ENCODE measurements around the gene NOTCH1. TPM values are rescaled to one million over a fixed set of nuclear protein-coding genes. Genes with fewer than 3 reads are reported as not detected.
"Not testable (repeated sequence)": the region's sequence is repeated elsewhere in the genome, so short reads cannot be mapped to it uniquely, and the experiment has no call there.

The NOTCH1 gene
- total and polyA plus RNA-seq, 9 donors, result 16.7 to 39.5 (median 27.1) TPM

DNA sequence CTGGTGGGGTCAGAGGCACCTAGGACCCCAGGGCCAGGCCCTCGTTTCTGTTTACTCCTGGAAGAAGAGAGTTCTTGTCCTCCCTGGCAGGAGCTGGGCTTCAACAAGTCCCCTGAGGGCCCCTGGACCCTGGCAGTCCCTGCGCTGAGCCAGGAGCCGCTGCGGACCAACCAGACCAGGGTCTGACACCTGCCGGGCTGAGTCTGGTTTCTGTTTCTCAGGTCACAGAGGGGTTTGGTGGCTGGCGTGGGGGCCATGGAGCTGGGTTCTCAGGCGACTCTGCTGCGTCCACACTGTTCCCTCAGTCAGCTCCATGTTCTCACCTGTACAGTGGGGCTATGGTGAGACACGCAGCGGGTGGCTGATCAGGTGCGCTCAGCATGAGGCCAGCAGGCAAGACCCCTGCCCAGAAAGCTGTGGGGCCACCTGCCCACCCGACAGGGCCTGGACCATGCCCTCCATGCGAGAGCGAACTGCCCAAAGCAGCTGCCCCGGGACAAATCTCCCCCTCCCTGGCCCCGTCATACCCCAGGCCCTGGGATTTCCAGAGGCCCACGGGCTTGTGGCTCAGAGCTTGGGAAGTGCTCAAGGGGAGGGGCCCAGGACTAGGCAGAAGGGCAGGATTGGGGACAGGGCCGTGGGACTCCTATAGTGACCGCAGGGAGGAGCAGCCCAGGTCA, 17.9 kb upstream of the NOTCH1 start:
- no peak for DNase-seq
- Histone ChIP-seq H3K27me3 (ENCODE audit: control insufficient read depth, insufficient read depth, low read length) (no peaks in the 10 kb centered on the region), H3K9me3 (replicated peaks; ENCODE audit: control insufficient read depth, low read depth, low read length) (peaks cover 9% of the 10 kb centered on the region), H3K4me3 (ENCODE audit: low read length) (no peak overlapping the region), H3K27ac (ENCODE audit: low read length) (no peak overlapping the region), H3K36me3 (ENCODE audit: control insufficient read depth, insufficient read depth, low read length) (no peaks in the 10 kb centered on the region), H3K4me1 (ENCODE audit: control insufficient read depth, insufficient read depth, low read length) (peaks cover 61% of the 10 kb centered on the region)
- 66% methylated on average over 6 of the region's 19 CpGs for WGBS (ENCODE audit: insufficient coverage)

DNA sequence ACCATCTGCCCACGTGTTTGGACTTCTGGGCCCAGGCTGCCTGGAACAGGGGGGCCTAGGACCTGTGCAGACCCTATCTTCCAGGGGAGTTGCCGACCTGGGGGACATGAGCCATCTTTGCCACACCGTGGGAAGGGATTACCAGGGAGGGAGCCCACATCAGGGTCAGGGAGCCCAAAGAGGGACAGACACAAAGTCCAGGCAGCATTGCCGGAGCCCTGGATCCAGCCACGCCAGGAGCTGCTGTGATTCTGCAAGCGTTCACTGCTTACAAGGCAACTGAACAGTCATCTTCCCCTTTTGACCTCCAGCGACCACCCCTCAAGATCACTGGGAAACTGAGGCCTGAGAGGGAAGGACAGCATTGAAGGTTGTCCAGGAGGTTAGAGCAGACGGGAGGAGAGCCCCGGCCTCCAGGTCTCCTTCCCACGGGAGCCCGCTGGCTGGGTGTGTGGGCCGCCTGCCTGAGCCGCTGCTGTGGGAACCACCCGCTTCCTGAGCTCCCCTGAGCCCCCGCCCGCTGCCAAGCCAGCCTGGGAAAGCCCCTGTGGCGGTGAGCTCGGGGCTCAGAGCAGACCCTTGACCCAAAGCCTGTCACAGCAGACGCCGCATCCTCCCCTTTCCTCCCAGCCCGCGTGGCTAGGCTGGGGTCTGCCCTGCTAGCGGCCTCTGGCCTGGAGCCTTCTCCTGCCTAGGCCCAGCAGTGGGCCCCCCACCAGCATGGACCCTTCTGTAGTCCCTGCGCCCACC, 17.1 kb upstream of the NOTCH1 start:
- Histone ChIP-seq H3K9me3 (replicated peaks; ENCODE audit: control insufficient read depth, low read depth, low read length) (peaks cover 9% of the 10 kb centered on the region), H3K4me1 (ENCODE audit: control insufficient read depth, insufficient read depth, low read length) (peaks cover 52% of the 10 kb centered on the region), H3K27me3 (ENCODE audit: control insufficient read depth, insufficient read depth, low read length) (no peaks in the 10 kb centered on the region), H3K4me3 (ENCODE audit: low read length) (no peak overlapping the region), H3K27ac (ENCODE audit: low read length) (no peak overlapping the region), H3K36me3 (ENCODE audit: control insufficient read depth, insufficient read depth, low read length) (no peaks in the 10 kb centered on the region)
- DNase-seq, result no peak
- 62% methylated on average over 19 of the region's 24 CpGs for WGBS (ENCODE audit: insufficient coverage)

DNA sequence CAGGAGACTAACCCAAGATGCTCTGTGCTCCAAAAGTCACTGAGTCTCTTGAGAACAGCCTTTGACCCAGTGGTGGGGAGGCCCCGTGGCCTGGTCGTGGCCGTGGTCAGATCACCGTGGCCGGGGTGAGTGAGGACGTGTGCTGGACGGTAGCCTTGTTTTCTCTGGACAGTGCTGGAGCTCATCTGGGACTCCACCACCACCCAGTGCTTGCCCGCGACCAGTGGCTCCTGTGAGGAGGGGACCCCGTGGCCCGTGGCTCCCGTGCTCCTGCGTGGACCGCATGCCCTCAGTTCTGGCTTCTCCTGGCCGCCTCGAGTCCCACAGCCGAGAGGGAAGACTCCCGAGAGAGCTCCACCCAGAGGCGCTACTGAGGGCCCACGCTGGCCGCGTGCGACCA, 15.9 kb upstream of the NOTCH1 start:
- WGBS (ENCODE audit: insufficient coverage), result 93% methylated on average over 21 of the region's 23 CpGs
- H3K4me1 ChIP-seq (ENCODE audit: control insufficient read depth, insufficient read depth, low read length), result peaks cover 43% of the 10 kb centered on the region
- no peak for DNase-seq

DNA sequence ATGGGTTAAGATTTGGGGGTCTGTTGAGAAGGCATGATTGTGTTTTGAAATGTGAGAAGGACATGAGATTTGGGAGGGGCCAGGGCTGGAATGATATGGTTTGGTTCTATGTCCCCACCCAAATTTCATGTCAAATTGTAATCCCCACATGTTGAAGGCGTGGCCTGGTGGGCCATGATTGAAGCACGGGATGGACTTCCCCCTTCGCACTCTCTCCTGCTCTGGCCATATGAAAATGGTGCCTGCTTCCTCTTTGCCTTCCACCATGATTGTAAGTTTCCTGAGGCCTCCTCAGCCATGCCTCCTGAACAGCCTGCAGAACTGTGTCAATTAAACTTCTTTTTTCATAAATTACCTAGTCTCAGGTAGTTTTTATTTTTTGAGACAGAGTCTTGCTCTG, 14.7 kb upstream of the NOTCH1 start:
- WGBS (ENCODE audit: insufficient coverage), result 69% methylated on average over 3 of the region's 3 CpGs
- H3K4me1 ChIP-seq (ENCODE audit: control insufficient read depth, insufficient read depth, low read length), result peaks cover 31% of the 10 kb centered on the region
- H3K27me3 ChIP-seq (ENCODE audit: control insufficient read depth, insufficient read depth, low read length), result no peaks in the 10 kb centered on the region
- no peak for DNase-seq
- no peaks in the 10 kb centered on the region for H3K36me3 ChIP-seq (ENCODE audit: control insufficient read depth, insufficient read depth, low read length)
- H3K27ac ChIP-seq (ENCODE audit: low read length), result no peak overlapping the region
- H3K9me3 ChIP-seq (replicated peaks; ENCODE audit: control insufficient read depth, low read depth, low read length), result peaks cover 9% of the 10 kb centered on the region
- H3K4me3 ChIP-seq (ENCODE audit: low read length), result no peak overlapping the region

More for the DNA sequence above, 15.9 kb upstream of the NOTCH1 start:
- H3K27ac ChIP-seq (ENCODE audit: low read length), result no peak overlapping the region
- H3K4me3 ChIP-seq (ENCODE audit: low read length), result no peak overlapping the region
- peaks cover 9% of the 10 kb centered on the region for H3K9me3 ChIP-seq (replicated peaks; ENCODE audit: control insufficient read depth, low read depth, low read length)
- no peaks in the 10 kb centered on the region for H3K27me3 ChIP-seq (ENCODE audit: control insufficient read depth, insufficient read depth, low read length)
- no peaks in the 10 kb centered on the region for H3K36me3 ChIP-seq (ENCODE audit: control insufficient read depth, insufficient read depth, low read length)

DNA sequence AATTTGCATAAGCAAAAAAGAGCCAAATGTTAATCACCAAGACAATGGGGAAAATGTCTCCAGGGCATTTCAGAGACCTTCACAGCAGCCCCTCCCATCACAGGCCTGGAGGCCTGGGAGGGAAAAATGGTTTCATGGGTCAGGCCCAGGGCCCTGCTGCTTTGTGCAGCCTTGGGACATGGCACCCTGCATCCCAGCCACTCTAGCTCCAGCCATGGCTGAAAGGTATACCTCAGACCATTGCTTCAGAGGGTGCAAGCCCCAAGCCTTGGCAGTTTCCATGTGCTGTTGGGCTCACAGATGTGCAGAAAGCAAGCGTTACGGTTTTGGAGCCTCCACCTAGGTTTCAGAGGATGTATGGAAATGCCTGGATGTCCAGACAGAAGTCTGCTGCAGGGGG, 13.5 kb upstream of the NOTCH1 start:
- not testable (repeated sequence) for H3K36me3 ChIP-seq (ENCODE audit: control insufficient read depth, insufficient read depth, low read length); H3K9me3 ChIP-seq (replicated peaks; ENCODE audit: control insufficient read depth, low read depth, low read length); H3K27ac ChIP-seq (ENCODE audit: low read length); H3K4me3 ChIP-seq (ENCODE audit: low read length); H3K27me3 ChIP-seq (ENCODE audit: control insufficient read depth, insufficient read depth, low read length); DNase-seq
- H3K4me1 ChIP-seq (ENCODE audit: control insufficient read depth, insufficient read depth, low read length), result peaks cover 19% of the 10 kb centered on the region
- 100% methylated on average over 2 of the region's 2 CpGs for WGBS (ENCODE audit: insufficient coverage)

DNA sequence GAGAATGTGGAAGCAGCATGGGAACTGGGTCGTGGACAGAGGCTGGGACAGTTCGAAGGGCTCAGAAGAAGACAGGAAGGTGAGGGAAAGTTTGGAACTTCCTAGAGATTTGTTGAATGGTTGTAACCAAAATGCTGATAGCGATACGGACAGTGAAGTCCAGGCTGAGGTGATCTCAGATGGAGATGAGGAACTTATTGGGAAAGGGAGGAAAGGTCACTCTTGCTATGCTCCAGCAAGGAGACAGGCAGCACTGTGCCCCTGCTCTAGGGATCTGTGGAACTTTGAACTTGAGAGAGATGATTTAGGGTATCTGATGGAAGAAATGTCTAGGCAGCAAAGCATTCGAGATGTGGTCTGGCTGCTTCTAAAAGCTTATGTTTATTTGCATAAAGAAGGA, 13.0 kb upstream of the NOTCH1 start:
- H3K27ac ChIP-seq (ENCODE audit: low read length); H3K36me3 ChIP-seq (ENCODE audit: control insufficient read depth, insufficient read depth, low read length); DNase-seq; H3K9me3 ChIP-seq (replicated peaks; ENCODE audit: control insufficient read depth, low read depth, low read length); H3K4me3 ChIP-seq (ENCODE audit: low read length); H3K27me3 ChIP-seq (ENCODE audit: control insufficient read depth, insufficient read depth, low read length): not testable (repeated sequence)
- peaks cover 18% of the 10 kb centered on the region for H3K4me1 ChIP-seq (ENCODE audit: control insufficient read depth, insufficient read depth, low read length)
- 88% methylated on average over 5 of the region's 5 CpGs for WGBS (ENCODE audit: insufficient coverage)

DNA sequence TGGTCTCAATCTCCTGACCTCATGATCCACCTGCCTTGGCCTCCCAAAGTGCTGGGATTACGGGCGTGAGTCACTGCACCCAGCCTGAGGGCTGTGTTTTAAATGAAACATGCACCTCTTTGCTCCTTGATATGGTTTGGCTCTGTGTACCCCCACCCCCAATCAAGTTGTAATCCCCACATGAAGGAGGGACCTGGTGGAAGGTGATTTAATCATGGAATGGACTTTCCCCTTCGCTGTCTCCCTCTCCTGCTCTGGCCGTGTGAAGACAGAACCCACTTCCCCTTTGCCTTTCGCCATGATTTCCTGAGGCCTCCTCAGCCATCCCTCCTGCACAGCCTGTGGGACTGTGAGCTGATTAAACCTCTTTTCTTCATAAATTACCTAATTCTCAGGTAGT, 12.5 kb upstream of the NOTCH1 start:
- Histone ChIP-seq H3K4me1 (ENCODE audit: control insufficient read depth, insufficient read depth, low read length) (peaks cover 18% of the 10 kb centered on the region), H3K36me3 (ENCODE audit: control insufficient read depth, insufficient read depth, low read length) (no peaks in the 10 kb centered on the region), H3K27me3 (ENCODE audit: control insufficient read depth, insufficient read depth, low read length) (no peaks in the 10 kb centered on the region), H3K9me3 (replicated peaks; ENCODE audit: control insufficient read depth, low read depth, low read length) (peaks cover 9% of the 10 kb centered on the region), H3K4me3 (ENCODE audit: low read length) (no peak overlapping the region), H3K27ac (ENCODE audit: low read length) (no peak overlapping the region)
- no CpG with 5 or more reads among the region's 5 CpGs for whole genome bisulfite sequencing (ENCODE audit: insufficient coverage)
- DNase-seq, result no peak

DNA sequence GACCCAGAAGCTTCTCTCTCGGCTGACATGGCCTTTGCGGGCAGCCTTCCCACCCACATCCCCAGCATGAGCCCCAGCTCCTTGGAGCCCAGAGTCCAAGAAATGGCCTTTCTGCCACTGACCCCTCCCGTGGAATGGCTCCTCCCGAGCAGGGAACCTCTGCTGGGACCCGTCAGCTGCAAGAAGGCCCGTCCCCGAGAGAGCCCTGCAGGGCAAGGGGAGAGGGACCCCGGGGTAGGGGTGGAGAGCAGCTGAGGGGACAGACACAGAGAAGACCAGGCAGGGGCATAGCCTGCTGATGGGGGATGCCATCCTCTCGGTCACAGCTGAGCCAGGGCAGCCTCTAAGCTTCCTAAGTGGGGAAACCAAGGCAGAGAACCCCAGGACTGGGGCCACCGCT, 11.2 kb upstream of the NOTCH1 start:
- no peak overlapping the region for H3K27ac ChIP-seq (ENCODE audit: low read length)

DNA sequence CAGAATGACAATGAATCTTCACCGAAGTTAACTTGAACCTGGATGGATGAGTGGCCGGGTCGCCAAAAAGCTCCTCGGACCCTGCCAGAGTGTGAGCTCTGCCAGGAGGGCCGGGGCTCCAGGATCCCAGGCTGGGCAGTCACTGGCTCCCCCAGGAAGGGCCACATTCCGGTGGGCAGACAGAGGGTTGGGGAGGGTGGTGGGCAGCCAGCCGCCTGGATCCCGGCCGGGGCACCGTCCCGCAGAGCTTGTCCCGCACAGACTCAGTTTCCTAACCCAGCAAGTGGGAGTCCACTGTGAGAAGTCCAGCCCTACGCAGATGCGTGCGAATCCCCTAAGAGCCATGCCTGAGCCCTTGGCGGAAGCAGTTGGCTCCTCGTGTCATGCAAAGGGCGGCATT, 10.3 kb upstream of the NOTCH1 start:
- Histone ChIP-seq H3K27me3 (ENCODE audit: control insufficient read depth, insufficient read depth, low read length) (peaks cover 5% of the 10 kb centered on the region), H3K27ac (ENCODE audit: low read length) (no peak overlapping the region), H3K9me3 (replicated peaks; ENCODE audit: control insufficient read depth, low read depth, low read length) (peaks cover 9% of the 10 kb centered on the region), H3K4me1 (ENCODE audit: control insufficient read depth, insufficient read depth, low read length) (peaks cover 30% of the 10 kb centered on the region), H3K36me3 (ENCODE audit: control insufficient read depth, insufficient read depth, low read length) (no peaks in the 10 kb centered on the region), H3K4me3 (ENCODE audit: low read length) (no peak overlapping the region)
- 89% methylated on average over 16 of the region's 18 CpGs for WGBS (ENCODE audit: insufficient coverage)
- DNase-seq, result no peak

More for the DNA sequence above, 11.2 kb upstream of the NOTCH1 start:
- WGBS (ENCODE audit: insufficient coverage), result 76% methylated on average over 7 of the region's 10 CpGs
- Histone ChIP-seq H3K27me3 (ENCODE audit: control insufficient read depth, insufficient read depth, low read length) (peaks cover 5% of the 10 kb centered on the region), H3K36me3 (ENCODE audit: control insufficient read depth, insufficient read depth, low read length) (no peaks in the 10 kb centered on the region), H3K4me3 (ENCODE audit: low read length) (no peak overlapping the region), H3K9me3 (replicated peaks; ENCODE audit: control insufficient read depth, low read depth, low read length) (peaks cover 9% of the 10 kb centered on the region), H3K4me1 (ENCODE audit: control insufficient read depth, insufficient read depth, low read length) (peaks cover 21% of the 10 kb centered on the region)
- DNase-seq, result no peak

DNA sequence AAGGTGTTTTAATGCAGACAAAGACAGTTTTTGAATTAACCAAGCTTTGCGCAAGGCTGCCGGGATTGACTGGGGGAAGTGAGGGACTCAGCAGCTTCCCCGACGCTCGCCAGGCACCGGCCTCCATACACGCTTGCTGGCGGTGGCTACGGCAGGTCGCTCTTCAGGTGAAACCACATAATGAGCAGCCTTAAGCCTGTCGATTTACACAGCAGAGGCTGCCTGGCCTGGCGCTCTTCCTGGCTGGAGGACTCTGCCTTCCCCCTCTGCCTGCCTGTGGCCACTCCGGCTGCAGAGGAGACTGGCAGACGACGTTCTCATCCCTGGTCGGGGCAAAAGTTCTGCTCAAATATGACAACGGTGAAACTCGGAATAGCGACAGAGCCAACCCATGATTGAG, 9.0 kb upstream of the NOTCH1 start:
- Histone ChIP-seq H3K27me3 (ENCODE audit: control insufficient read depth, insufficient read depth, low read length) (peaks cover 5% of the 10 kb centered on the region), H3K36me3 (ENCODE audit: control insufficient read depth, insufficient read depth, low read length) (no peaks in the 10 kb centered on the region), H3K4me3 (ENCODE audit: low read length) (no peak overlapping the region), H3K9me3 (replicated peaks; ENCODE audit: control insufficient read depth, low read depth, low read length) (peaks cover 9% of the 10 kb centered on the region), H3K27ac (ENCODE audit: low read length) (no peak overlapping the region), H3K4me1 (ENCODE audit: control insufficient read depth, insufficient read depth, low read length) (peaks cover 42% of the 10 kb centered on the region)
- 76% methylated on average over 17 of the region's 19 CpGs for WGBS (ENCODE audit: insufficient coverage)
- DNase-seq, result no peak
